Mucosa of rectum (tissue), 2 donors: ENCODE data around the gene CYP2C18.
"Not testable (repeated sequence)": the region's sequence is repeated elsewhere in the genome, so short reads cannot be mapped to it uniquely, and the experiment has no call there.

Experiments
- H3K27ac ChIP-seq, 2 donors: one replicate each; pipeline ENCODE4 v1.7.0; 2013; ENCODE audit warnings: inconsistent platforms in 2 of 2, low read depth in 2 of 2, low read length in 2 of 2
- H3K27me3 ChIP-seq, 2 donors: one replicate each; pipeline ENCODE4 v1.7.0; 2013; ENCODE audit warnings: low read length in 2 of 2; ENCODE audit not compliant: control insufficient read depth in 2 of 2, insufficient read depth in 2 of 2
- H3K36me3 ChIP-seq, 2 donors: one replicate each; pipeline ENCODE4 v1.7.0; 2013; ENCODE audit warnings: low read length in 2 of 2; ENCODE audit not compliant: control insufficient read depth in 2 of 2, insufficient read depth in 2 of 2
- H3K4me1 ChIP-seq, 2 donors: one replicate each; pipeline ENCODE4 v1.7.0; 2013; ENCODE audit warnings: low read length in 2 of 2, mild to moderate bottlenecking in 1 of 2; ENCODE audit not compliant: control insufficient read depth in 2 of 2, insufficient read depth in 2 of 2
- H3K4me3 ChIP-seq, 2 donors: one replicate each; pipeline ENCODE4 v1.7.0; 2013; ENCODE audit warnings: low read length in 2 of 2
- H3K9ac ChIP-seq, 2 donors: one replicate each; pipeline ENCODE4 v1.7.0; 2013; ENCODE audit warnings: low read length in 2 of 2, low read depth in 1 of 2, mild to moderate bottlenecking in 1 of 2
- H3K9me3 ChIP-seq, 2 donors: one replicate each; pipeline ENCODE4 v1.7.0; 2013; ENCODE audit warnings: low read length in 2 of 2; ENCODE audit not compliant: control insufficient read depth in 2 of 2
- donor health status: healthy.
- donor health status: Normal muscosa, but diverticular disease.

The CYP2C18 gene

DNA sequence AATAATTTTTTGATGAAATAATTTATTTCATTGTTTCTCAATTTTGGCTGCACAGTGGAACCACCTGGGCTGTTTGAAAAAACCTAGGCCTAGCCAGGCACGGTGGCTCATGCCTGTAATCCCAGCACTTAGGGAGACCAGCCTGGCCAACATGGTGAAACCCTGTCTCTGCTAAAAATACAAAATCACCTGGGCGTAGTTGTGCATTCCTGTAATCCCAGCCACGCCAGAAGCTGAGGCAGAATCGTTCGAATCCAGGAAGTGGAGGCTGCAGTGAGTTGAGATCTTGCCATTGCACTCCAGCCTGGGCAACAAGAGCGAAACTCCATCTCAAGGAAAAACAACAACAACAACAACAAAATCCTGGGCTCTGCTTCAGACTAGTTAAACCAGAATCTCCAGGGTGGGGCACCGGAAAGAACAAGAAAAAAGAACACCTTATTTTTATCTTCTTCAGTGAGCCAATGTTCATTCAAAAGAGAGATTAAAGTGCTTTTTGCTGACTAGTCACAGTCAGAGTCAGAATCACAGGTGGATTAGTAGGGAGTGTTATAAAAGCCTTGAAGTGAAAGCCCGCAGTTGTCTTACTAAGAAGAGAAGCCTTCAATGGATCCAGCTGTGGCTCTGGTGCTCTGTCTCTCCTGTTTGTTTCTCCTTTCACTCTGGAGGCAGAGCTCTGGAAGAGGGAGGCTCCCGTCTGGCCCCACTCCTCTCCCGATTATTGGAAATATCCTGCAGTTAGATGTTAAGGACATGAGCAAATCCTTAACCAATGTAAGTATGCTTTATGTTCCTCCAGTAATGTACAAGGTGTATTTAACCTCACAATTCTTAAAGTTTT lies at the start of gene CYP2C18:
Gene CYP2C18, plus strand, starts transcription at position 516 of the 841 bp plus-strand sequence. Its CDS starts 91 bp downstream, at position 607.
- Histone ChIP-seq H3K9me3 (no peaks in the 10 kb centered on the region), H3K36me3 (no peaks in the 10 kb centered on the region), H3K4me1 (peaks cover 11 to 27% of the 10 kb centered on the region in 2 donors), H3K9ac (peak within 1 kb of the TSS in 1 of 2 donors; percentile 27), H3K27me3 (no peaks in the 10 kb centered on the region), H3K27ac (peak within 1 kb of the TSS; percentile 38 to 56), H3K4me3 (peak within 1 kb of the TSS in 1 of 2 donors; percentile 26)

DNA sequence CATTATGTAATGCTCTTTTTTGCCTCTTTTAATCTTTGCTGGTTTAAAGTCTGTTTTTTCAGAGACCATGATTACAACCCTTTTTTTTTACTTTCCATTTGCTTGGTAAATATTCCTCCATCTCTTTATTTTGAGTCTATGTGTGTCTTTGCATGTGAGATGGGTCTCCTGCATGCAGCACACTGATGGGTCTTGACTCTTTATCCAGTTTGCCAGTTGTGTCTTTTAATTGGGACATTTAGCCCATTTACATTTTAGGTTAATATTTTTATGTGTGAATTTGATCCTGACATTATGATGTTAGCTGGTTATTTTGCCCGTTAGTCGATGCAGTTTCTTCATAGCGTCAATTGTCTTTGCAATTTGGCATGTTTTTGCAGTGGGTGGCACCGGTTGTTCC lies 45.4 kb upstream of the CYP2C18 start:
- not testable (repeated sequence) for H3K9ac ChIP-seq, H3K36me3 ChIP-seq, H3K27me3 ChIP-seq, H3K4me3 ChIP-seq, H3K9me3 ChIP-seq, H3K27ac ChIP-seq, H3K4me1 ChIP-seq

DNA sequence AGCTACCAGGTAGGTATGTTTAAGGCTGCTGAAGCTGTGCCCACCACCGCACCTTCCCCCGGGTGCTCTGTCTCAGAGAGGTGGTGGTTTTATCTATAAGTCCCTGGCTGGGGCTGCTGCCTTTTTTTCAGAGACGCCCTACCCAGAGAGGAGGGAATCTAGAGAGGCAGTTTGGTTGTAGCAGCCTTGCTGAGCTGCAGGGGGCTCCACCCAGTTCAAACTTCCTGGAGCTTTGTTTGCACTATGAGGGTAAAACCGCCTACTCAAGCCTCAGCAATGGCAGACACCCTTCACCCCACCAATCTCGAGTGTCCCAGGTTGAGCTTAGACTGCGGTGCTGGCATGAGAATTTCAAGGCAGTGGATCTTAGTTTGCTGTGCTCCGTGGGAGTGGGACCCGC lies 43.6 kb upstream of the CYP2C18 start:
- no peak overlapping the region for H3K27ac ChIP-seq
- no peaks in the 10 kb centered on the region for H3K4me1 ChIP-seq
- no peaks in the 10 kb centered on the region for H3K9me3 ChIP-seq
- H3K4me3 ChIP-seq: no peak overlapping the region
- H3K9ac ChIP-seq: no peak overlapping the region
- no peaks in the 10 kb centered on the region for H3K36me3 ChIP-seq
- no peaks in the 10 kb centered on the region for H3K27me3 ChIP-seq

DNA sequence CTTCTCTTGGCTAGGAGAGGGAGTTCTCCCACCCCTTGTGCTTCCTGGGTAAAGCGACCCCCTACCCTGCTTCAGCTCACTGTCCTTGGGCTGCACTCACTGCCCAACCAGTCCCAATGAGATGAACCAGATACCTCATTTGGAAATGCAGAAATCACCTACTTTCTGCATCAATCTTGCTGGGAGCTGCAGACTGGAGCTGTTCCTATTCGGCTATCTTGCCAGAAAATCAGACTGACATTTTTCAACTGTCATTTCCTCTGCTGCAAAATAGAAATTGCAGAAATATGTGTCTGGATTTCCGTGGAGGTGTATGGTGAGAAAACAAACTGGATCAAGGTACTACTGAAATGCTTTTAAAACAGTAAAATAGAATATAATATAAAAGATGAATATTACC lies 43.0 kb upstream of the CYP2C18 start:
- H3K27me3 ChIP-seq: no peaks in the 10 kb centered on the region
- H3K9ac ChIP-seq: no peak overlapping the region
- no peaks in the 10 kb centered on the region for H3K4me1 ChIP-seq
- no peak overlapping the region for H3K4me3 ChIP-seq
- H3K9me3 ChIP-seq: no peaks in the 10 kb centered on the region
- H3K36me3 ChIP-seq: no peaks in the 10 kb centered on the region
- no peak overlapping the region for H3K27ac ChIP-seq

DNA sequence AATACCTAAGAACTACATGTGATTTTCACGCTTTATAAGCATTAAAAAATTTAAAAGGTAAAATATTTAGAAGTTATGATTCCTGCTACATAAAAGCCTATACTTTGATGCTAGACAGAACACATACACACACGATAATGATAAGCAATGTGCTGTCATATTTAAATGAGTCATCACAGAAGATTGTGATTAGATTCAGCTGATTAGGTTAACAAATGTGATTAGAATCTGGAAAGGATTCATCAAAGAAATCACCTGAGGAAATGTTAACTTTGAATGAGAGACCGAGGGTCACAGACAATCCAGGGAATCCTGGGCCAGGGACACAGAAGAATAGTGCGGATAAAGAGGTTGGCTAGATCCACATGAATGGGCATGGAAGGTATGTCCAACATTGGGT lies 42.0 kb upstream of the CYP2C18 start:
- Histone ChIP-seq H3K9me3 (no peaks in the 10 kb centered on the region), H3K27ac (no peak overlapping the region), H3K4me3 (no peak overlapping the region), H3K9ac (no peak overlapping the region), H3K4me1 (no peaks in the 10 kb centered on the region), H3K36me3 (no peaks in the 10 kb centered on the region), H3K27me3 (no peaks in the 10 kb centered on the region)

DNA sequence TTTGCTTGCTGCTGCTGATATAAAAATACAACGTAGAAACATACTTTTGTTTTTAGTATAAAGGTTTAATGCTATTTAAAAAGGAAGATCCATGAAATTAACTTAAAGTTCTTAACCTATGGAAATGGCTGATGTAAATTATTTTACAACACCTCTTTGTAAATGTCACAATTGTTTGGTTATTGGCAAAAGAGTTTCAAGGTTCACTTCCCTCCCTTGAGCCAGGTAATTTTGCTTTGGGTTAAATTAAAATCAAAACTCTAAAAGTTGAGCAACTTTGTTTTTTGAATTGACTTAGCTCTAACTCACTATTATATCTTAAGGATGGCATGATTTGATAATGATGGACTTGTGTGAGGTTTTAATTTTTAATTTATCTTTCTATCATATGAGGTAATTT lies 39.2 kb upstream of the CYP2C18 start:
- Histone ChIP-seq H3K9ac (no peak overlapping the region), H3K36me3 (no peaks in the 10 kb centered on the region), H3K27ac (no peak overlapping the region), H3K4me3 (no peak overlapping the region), H3K4me1 (no peaks in the 10 kb centered on the region), H3K9me3 (no peaks in the 10 kb centered on the region), H3K27me3 (no peaks in the 10 kb centered on the region)

DNA sequence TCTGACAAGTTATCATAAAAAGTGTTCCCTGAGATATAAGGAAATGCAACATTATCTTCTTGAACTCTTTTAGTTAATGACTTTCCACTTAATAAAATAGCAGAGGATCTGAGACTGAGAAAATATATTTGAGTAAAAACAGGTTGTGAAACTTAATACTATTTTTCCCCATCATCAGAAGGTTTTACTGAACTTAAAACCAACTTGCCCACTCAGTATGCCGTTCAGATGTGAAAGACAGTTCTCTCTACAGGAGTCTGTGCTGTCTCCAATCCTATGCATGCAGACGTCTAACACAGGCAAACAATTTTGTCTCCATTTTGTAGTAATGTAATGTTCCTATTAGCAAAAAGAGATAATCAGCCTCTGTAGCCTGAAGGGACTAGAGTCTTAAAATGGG lies 38.2 kb upstream of the CYP2C18 start:
- H3K27ac ChIP-seq: no peak overlapping the region
- H3K36me3 ChIP-seq: no peaks in the 10 kb centered on the region
- H3K4me3 ChIP-seq: no peak overlapping the region

DNA sequence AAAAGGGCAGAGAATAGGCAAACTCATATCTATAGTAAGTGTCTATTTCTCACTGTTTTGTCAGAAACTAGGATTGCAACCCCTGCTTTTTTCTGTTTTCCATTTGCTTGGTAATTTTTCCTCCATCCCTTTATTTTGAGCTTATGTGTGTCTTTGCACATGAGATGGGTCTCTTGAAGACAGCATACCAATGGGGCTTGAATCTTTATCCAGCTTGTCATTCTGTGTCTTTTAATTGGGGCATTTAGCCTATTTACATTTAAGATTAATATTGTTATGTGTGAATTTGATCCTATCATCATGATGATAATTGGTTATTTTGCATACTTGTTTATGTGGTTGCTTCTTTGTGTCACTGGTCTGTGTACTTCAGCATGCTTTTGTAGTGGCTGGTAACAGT lies 28.3 kb upstream of the CYP2C18 start:
- not testable (repeated sequence) for H3K36me3 ChIP-seq, H3K27ac ChIP-seq, H3K4me3 ChIP-seq, H3K9ac ChIP-seq, H3K9me3 ChIP-seq, H3K4me1 ChIP-seq, H3K27me3 ChIP-seq

More for the DNA sequence above, 38.2 kb upstream of the CYP2C18 start:
- Histone ChIP-seq H3K27me3 (no peaks in the 10 kb centered on the region), H3K9ac (no peak overlapping the region), H3K9me3 (no peaks in the 10 kb centered on the region), H3K4me1 (no peaks in the 10 kb centered on the region)

DNA sequence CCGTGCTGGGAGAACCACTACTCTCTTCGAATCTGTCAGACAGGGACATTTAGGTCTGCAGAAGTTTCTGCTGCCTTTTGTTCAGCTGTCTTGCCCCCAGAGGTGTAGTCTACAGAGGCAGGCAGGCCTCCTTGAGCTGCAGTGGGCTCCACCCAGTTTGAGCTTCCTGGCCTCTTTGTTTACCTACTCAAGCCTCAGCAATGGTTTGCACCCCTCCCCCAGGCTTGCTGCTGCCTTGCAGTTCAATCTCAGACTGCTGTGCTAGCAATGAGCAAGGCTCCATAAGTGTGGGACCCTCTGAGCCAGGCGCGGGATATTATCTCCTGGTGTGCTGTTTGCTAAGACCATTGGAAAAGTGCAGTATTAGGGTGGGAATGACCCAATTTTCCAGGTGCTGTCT lies 20.5 kb upstream of the CYP2C18 start:
- not testable (repeated sequence) for H3K36me3 ChIP-seq, H3K4me3 ChIP-seq, H3K9ac ChIP-seq, H3K27ac ChIP-seq, H3K27me3 ChIP-seq, H3K4me1 ChIP-seq, H3K9me3 ChIP-seq

DNA sequence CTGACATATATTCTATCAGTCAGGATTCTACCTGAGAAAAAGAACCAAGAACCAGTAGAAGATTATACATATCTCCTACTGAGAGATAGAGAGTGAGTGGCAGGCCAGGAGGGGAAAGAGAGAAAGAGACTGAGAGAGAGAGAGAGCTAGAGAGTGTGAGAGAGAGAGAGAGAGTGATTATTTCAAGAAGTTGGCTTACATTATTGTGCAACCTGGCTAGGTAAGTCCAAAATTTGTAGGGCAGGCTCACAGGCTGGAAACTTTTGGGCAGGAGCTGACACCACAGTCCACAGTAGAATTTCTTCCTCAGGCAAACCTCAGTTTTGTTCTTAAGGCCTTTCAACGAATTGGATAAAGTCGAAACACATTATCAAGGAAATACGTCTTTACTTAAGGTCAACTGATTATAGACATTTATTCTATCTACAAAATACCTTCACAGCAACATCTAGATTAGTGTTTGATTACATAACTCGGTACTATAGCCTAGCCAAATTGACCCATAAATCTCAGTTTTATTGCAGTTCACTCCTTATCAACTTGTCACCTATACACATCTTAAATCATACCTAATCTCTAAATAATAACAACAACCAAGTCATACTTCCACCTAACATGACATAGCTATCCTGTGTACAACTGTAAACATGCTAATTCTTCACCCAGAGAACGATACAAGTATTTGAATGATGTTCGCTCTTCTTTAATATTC lies 17.0 kb upstream of the CYP2C18 start:
- no peak overlapping the region for H3K27ac ChIP-seq
- no peaks in the 10 kb centered on the region for H3K27me3 ChIP-seq
- no peaks in the 10 kb centered on the region for H3K9me3 ChIP-seq
- peaks cover 0 to 4% of the 10 kb centered on the region in 2 donors for H3K4me1 ChIP-seq
- no peak overlapping the region for H3K9ac ChIP-seq
- H3K4me3 ChIP-seq: no peak overlapping the region
- H3K36me3 ChIP-seq: no peaks in the 10 kb centered on the region
